GM19025 (cell line): ENCODE results near the gene CRYBG2.

Experiments
- ATAC-seq: cut with Tn5 transposase; IDR thresholded peaks from one replicate; pipeline ENCODE4 v1.9.1; 2021; ENCODE audit warnings: mild to moderate bottlenecking, low read depth, moderate library complexity; ENCODE audit not compliant: unreplicated experiment

Gene CRYBG2

DNA sequence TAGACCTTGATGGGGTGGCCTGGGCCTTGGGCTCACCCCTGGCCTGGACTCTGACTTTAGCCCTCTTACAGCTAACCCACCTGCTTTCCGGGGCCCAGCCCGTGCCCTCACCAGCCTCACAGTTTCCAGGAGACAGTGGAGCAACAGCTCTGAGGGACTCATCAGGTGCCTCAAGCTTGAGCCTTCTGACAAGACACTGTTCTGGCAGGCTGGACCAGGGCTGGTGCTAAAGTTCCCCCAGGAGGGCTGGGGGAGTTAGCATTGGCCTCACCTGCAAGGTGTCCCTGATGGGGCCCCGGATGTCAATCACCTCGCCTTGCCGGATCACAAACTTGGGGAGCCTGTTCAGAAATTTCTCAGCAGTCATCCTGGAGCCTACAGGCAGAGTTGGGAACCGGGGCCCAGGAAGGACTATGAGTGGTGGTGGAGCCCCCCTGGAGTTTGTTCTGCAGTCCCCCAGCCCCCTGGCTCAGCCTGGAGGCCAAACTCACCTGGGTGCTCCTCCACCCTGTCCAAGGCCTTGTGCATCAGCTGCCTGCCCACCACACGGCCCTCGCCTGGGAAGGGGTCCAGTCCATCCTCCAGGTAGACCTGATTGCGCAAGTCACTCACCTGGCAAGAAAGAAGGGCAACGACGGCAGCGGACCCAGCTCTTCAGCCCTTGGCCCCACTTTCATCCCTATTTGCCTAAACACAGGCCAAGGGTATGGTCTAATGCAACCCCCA is 69.9 kb downstream of the CRYBG2 start:
- ATAC-seq, result no peak

DNA sequence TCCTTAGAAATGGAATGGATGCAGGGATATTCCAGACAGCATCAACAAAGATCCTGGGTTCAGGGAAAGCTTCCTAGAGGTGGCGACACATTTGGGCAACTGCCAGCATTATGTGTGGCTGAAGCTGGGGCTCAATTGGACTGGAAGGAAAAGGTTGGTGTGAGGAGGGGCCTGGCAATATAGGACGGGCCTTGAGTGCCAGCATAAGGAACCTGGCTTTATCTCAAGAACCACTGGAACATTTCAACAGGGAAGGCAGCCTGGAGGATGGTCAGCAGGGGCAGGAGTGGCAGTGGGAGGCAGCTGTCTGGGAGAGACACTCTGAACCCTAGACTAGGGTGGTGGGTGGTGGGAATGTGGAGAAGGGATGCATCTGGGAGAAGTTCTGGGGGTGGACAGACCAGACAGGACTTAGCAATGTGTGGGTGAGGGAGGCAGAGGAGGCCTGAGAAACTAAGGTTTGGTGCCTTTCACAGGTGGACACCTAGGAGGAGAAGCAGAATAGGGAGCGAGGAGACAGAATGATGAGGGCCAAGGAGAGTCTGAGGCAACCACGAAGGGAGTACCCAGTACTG is 70.6 kb downstream of the CRYBG2 start:
- no peak for ATAC-seq

- no peak for ATAC-seq
These were observed 71.5 kb downstream of the CRYBG2 start for GRCh38 chr1:26282401-26282918.

DNA sequence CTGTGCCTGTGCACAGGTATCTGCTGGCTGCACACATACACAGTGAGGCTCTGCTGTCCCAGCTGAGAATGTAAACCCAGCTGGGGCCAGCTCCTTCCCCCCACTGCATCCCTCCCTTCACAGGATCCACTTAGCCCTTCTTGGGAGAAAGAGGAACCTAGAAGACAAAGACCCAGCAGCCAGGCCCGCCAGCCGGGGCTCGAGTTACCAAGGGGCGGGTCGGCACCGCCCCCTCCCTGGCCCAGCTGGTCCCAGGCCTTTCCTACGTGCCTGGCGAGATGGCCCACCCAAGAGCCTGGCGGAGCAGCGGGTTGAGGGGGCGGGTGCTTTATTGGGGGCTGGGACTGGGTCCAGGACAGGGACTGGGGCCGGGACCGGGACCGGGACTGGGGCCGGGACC is 72.0 kb downstream of the CRYBG2 start:
- ATAC-seq, result no peak

- ATAC-seq, result no peak
These were observed 72.6 kb downstream of the CRYBG2 start for GRCh38 chr1:26281091-26281958.

DNA sequence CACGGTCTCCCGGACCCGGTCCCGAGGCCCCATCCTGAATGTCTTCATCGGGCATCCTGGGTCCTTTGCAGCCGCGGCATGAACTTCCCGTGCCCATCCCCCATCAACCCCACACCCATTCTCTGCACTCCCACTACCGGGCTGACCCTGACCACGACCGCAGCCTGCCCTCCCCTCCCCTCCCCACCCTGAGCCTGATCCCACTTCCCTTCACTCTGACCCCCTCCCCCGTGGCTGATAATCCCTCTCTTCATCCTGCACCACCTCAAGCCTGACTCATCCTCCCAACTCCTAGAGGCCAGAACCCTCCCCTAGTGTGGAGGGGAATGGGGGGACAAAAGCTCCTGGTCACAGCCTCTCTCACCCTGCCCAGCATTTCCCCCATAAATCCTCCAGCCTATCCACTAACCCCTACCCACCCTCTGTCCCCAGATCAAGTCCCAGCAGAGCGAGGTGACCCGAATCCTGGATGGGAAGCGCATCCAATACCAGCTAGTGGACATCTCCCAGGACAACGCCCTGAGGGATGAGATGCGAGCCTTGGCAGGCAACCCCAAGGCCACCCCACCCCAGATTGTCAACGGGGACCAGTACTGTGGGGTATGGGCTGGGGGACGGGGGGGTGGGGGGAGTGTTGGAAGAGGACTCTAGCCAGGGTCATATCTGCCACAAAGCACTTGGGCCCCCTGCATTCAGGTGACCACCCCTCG is 73.4 kb downstream of the CRYBG2 start:
- ATAC-seq, result no peak

DNA sequence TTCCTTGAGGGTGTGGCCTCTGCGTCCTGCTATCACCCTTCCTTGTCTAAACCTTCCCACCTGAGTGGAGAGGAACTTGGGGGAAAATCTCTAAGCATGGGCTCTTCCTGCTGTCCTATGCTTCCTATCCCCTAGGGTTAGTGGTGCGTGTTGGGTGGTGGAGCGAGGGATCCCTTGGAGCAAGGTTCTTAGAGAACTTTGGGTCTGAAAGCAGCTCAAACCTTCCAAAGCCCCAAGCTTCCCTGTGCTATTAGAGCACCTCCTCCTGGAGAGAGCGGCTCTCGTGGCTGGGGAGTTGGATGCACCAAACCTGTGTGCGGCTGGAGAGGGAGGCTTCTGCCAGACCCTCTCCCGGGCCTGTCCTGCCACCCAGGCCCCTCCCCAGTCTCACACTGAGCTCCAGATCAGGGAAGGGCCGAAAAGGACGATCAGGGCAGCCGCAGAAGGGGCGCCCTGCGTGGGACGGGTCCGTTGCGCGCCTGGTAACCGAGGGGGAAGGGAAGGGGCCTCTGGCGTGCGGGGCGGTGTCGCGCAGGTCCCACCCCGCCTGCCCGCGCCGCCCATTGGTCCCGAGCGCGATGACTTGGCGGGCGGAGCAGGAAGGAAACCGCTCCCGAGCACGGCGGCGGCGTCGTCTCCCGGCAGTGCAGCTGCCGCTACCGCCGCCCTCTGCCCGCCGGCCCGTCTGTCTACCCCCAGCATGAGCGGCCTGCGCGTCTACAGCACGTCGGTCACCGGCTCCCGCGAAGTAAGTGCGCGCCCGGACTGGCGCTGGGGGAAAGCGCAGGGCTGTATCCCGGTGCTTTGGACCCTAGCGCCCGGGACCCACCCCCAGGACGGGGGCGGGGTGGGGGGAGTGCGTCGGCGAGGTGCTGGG is 74.2 kb downstream of the CRYBG2 start, which contains the start of gene SH3BGRL3:
SH3BGRL3 (plus strand) TSS at position 631 of the 877 bp plus-strand sequence; CDS start at position 701, 70 bp downstream.
- peak; percentile 77 for ATAC-seq

DNA sequence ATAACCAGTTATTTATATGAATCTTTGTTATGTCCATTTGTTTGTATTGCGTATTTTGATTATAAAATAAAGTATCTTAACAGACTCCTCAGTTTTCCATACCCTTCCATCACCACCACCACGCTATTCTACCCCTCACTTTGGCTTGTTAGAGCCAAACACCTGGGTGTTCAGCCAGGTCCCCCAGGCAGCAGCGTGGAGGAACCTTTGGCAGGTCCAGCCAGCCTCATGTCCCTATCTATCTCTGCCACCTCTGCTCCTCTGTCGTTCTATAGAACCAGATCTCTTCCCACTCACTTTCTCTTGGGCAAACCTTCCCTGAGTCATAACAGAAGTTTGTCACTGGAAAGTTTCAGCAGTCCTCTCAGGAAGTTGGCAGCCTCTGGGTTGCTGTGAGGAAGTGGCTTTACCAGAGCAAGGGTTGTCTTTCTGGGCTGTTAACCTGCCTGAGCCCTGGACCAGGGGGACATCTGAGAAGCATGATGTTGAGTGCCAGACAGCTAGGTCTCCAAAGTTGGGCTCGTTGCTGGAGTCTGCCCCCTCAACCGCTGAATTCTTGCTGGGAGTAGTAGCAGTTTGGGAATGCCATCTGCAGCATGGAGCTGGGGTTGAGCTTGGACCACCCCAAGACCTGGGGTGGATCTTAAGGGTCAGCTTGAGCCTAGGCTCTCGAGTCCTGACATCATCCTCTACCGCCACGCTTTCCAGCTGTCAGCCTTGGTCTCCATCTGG is 75.0 kb downstream of the CRYBG2 start:
- ATAC-seq, result no peak

- no peak for ATAC-seq
These were observed 75.6 kb downstream of the CRYBG2 start for GRCh38 chr1:26278303-26278702.

DNA sequence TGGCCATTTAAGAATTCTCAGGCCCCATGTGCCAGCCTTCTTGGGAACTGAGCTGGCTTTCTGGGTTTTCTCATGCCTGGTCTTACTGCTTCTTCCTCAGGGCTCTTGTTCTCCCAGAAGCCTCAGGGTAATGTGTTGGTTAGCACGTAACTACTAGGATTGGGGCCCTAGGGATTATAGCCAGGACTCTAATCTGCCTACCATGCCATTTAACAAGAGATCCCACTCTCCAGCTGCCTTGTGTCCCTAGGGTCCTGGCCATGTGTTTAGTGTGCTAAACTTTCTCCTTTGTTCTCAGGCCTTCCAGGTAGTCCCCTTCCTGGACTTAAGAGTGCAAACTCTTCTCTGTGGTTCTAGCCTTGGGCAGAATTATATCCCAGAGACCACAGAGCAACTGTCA is 76.2 kb downstream of the CRYBG2 start:
- no peak for ATAC-seq

- no peak for ATAC-seq
These were observed 76.7 kb downstream of the CRYBG2 start for GRCh38 chr1:26277261-26277661.

DNA sequence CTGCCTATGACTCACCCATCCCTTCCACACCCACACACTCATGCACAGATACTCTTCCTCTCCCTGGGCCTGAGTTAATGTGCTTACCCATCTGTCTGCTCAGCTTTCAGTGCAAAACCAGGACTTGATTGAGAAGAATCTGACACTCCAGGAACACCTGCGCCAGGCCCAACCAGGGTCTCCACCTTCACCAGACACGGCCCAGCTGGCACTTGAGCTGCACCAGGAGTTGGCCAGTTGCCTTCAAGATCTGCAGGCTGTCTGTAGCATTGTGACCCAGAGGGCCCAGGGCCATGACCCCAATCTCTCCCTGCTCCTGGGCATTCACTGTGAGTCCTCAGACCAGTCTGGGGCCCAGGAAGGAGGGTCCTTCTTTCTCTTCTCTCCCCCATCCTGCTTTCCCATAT is 77.5 kb downstream of the CRYBG2 start:
- ATAC-seq, result no peak

GRCh38 chr1:26275580-26276431 is 78.1 kb downstream of the CRYBG2 start:
- no peak for ATAC-seq

GRCh38 chr1:26274801-26275425 is 79.0 kb downstream of the CRYBG2 start:
- no peak for ATAC-seq
